H1 (cell line): ENCODE results near the gene ACTL8. TPM values are rescaled to one million over a fixed set of nuclear protein-coding genes. Genes with fewer than 3 reads are reported as not detected.

Experiments used
- CTCF ChIA-PET: fragments of 300-600 bp; sonication (Branson Sonifier 250); formaldehyde crosslinking; loops from one replicate; lab custom pipeline; 2021; ENCODE audit not compliant: partially characterized antibody; lab: Charles Lee
- POLR2A ChIA-PET: fragments of 300-600 bp; sonication (Branson Sonifier 250); formaldehyde crosslinking; loops from one replicate; lab custom pipeline; 2021; ENCODE audit warnings: inconsistent platforms; ENCODE audit not compliant: partially characterized antibody; lab: Charles Lee
- DNase-seq, 2 experiments: peaks; one replicate each; pipeline versions ENCODE4 v3.0.0 to v3.0.0-alpha.2; 2010 to 2022; ENCODE audit warnings: low spot score in 2 of 2, low read depth in 1 of 2, mixed read lengths in 1 of 2
- FAIRE-seq: peaks from 2 replicates; lab custom pipeline; 2011; peaks lifted over from hg19 to GRCh38; lab: Jason Lieb, UNC
- H2AFZ ChIP-seq: 2 replicates; pipeline ENCODE4 v1.8.1; 2012; ENCODE audit warnings: low read length, inconsistent platforms
- H2AK5ac ChIP-seq: 2 replicates; pipeline ENCODE4 v1.6.1; 2013; ENCODE audit warnings: low read depth, low read length
- H2BK120ac ChIP-seq: replicated peaks from 2 replicates; pipeline ENCODE3; 2013; ENCODE audit warnings: low read depth, low read length, inconsistent platforms
- H2BK12ac ChIP-seq: 2 replicates; pipeline ENCODE4 v1.6.1; 2013; ENCODE audit warnings: low read depth, low read length
- H2BK15ac ChIP-seq: 2 replicates; pipeline ENCODE4 v1.6.1; 2013; ENCODE audit warnings: low read length
- H2BK20ac ChIP-seq: 2 replicates; pipeline ENCODE4 v1.6.1; 2013; ENCODE audit warnings: low read length
- H2BK5ac ChIP-seq: 2 replicates; pipeline ENCODE4 v1.6.1; 2013; ENCODE audit warnings: low read depth, low read length
- H3K14ac ChIP-seq: 2 replicates; pipeline ENCODE4 v1.6.1; 2013; ENCODE audit warnings: inconsistent platforms; ENCODE audit not compliant: insufficient read length
- H3K18ac ChIP-seq: 2 replicates; pipeline ENCODE4 v1.6.1; 2013; ENCODE audit warnings: low read length; ENCODE audit errors: extremely low read depth
- H3K23ac ChIP-seq: 2 replicates; pipeline ENCODE4 v1.6.1; 2013; ENCODE audit warnings: inconsistent platforms; ENCODE audit not compliant: insufficient read length
- H3K23me2 ChIP-seq: 2 replicates; pipeline ENCODE4 v1.6.1; 2013; ENCODE audit warnings: low read depth, low read length
- H3K27ac ChIP-seq: 2 replicates; pipeline ENCODE4 v1.6.1; 2011; ENCODE audit warnings: low read depth, low read length, inconsistent platforms
- H3K27me3 ChIP-seq, 4 experiments: replicated peaks in 1 of 4; 1 replicate in 1 of 4; 2 replicates in 3 of 4; pipeline versions ENCODE4 v1.6.1 to v1.8.1; 2011 to 2013; ENCODE audit warnings: low read length in 3 of 4, mild to moderate bottlenecking in 3 of 4, inconsistent platforms in 2 of 4, mixed read lengths in 2 of 4, moderate library complexity in 1 of 4; ENCODE audit not compliant: control insufficient read depth in 3 of 4, insufficient read depth in 3 of 4; ENCODE audit errors: extremely low read depth in 1 of 4
- H3K36me3 ChIP-seq, 4 experiments: 2 replicates each; pipeline versions ENCODE4 v1.6.1 to v1.8.1; 2011 to 2013; ENCODE audit warnings: mild to moderate bottlenecking in 4 of 4, low read length in 3 of 4, moderate library complexity in 2 of 4, control low read depth in 1 of 4, inconsistent platforms in 1 of 4; ENCODE audit not compliant: insufficient read depth in 4 of 4, control insufficient read depth in 2 of 4
- H3K4ac ChIP-seq: replicated peaks from 2 replicates; pipeline ENCODE3; 2013; ENCODE audit warnings: low read length, low read depth, mixed read lengths, inconsistent platforms; ENCODE audit not compliant: insufficient read length
- H3K4me1 ChIP-seq, 4 experiments: replicated peaks in 1 of 4; 1 replicate in 1 of 4; 2 replicates in 3 of 4; pipeline versions ENCODE4 v1.6.1 to v1.8.1; 2011 to 2013; ENCODE audit warnings: low read length in 3 of 4, inconsistent platforms in 2 of 4, mixed read lengths in 1 of 4; ENCODE audit not compliant: insufficient read depth in 4 of 4, control insufficient read depth in 3 of 4
- H3K4me2 ChIP-seq, 2 experiments: 2 replicates each; pipeline versions ENCODE4 v1.6.1 to v1.8.1; 2011 to 2013; ENCODE audit warnings: low read depth in 2 of 2, low read length in 2 of 2, control low read depth in 1 of 2, inconsistent platforms in 1 of 2, mild to moderate bottlenecking in 1 of 2; ENCODE audit not compliant: insufficient read depth in 1 of 2
- H3K4me3 ChIP-seq, 4 experiments: fragments of 200-600, 300-600 bp in 1 of 4; sonication (generic), shearing (Covaris generic), sonication (Bioruptor Twin) in 1 of 4; 2 replicates each; pipeline versions ENCODE4 v1.5.1 to v1.8.1; 2011 to 2016; ENCODE audit warnings: low read length in 4 of 4, low read depth in 3 of 4, control low read depth in 2 of 4, inconsistent platforms in 2 of 4, mild to moderate bottlenecking in 2 of 4, mixed read lengths in 1 of 4, moderate library complexity in 1 of 4; ENCODE audit not compliant: insufficient read depth in 2 of 4; ENCODE audit errors: extremely low read depth in 1 of 4
- H3K56ac ChIP-seq: replicated peaks from 2 replicates; pipeline ENCODE3; 2013; ENCODE audit warnings: low read depth, mild to moderate bottlenecking, mixed read lengths, low read length, inconsistent platforms; ENCODE audit not compliant: insufficient read length
- H3K79me1 ChIP-seq: 2 replicates; pipeline ENCODE4 v1.6.1; 2013; ENCODE audit warnings: low read depth, low read length, control low read depth
- H3K79me2 ChIP-seq, 2 experiments: 2 replicates each; pipeline versions ENCODE4 v1.6.1 to v1.8.1; 2012 to 2013; ENCODE audit warnings: low read length in 2 of 2, mild to moderate bottlenecking in 2 of 2, inconsistent platforms in 1 of 2; ENCODE audit not compliant: insufficient read depth in 2 of 2, control insufficient read depth in 1 of 2
- H3K9ac ChIP-seq, 4 experiments: replicated peaks in 1 of 4; 1 replicate in 1 of 4; 2 replicates in 3 of 4; pipeline versions ENCODE4 v1.6.1 to v1.8.1; 2011 to 2013; ENCODE audit warnings: low read depth in 3 of 4, low read length in 3 of 4, control low read depth in 2 of 4, mild to moderate bottlenecking in 2 of 4, moderate library complexity in 2 of 4, inconsistent platforms in 1 of 4; ENCODE audit errors: extremely low read depth in 1 of 4
- H3K9me3 ChIP-seq, 2 experiments: 2 replicates each; pipeline versions ENCODE4 v1.6.1 to v1.8.1; 2012 to 2013; ENCODE audit warnings: mild to moderate bottlenecking in 2 of 2, moderate library complexity in 2 of 2, control low read depth in 1 of 2, inconsistent platforms in 1 of 2, low read depth in 1 of 2, low read length in 1 of 2, mixed read lengths in 1 of 2; ENCODE audit not compliant: insufficient read depth in 2 of 2
- H4K20me1 ChIP-seq, 2 experiments: replicated peaks in 1 of 2; 2 replicates each; pipeline versions ENCODE3 to v1.8.1; 2011 to 2013; ENCODE audit warnings: inconsistent platforms in 2 of 2, low read length in 2 of 2, mild to moderate bottlenecking in 1 of 2; ENCODE audit not compliant: insufficient read depth in 2 of 2, control insufficient read depth in 1 of 2
- H4K5ac ChIP-seq: 2 replicates; pipeline ENCODE4 v1.6.1; 2013; ENCODE audit warnings: low read length, low read depth, mixed read lengths, inconsistent platforms; ENCODE audit not compliant: insufficient read length
- H4K8ac ChIP-seq: 2 replicates; pipeline ENCODE4 v1.8.0; 2013; ENCODE audit warnings: mild to moderate bottlenecking, moderate library complexity, low read length, inconsistent platforms; ENCODE audit not compliant: insufficient read depth; ENCODE audit errors: extremely low read depth
- H4K91ac ChIP-seq: replicated peaks from 2 replicates; pipeline ENCODE3; 2013; ENCODE audit warnings: low read length, mixed read lengths, inconsistent platforms; ENCODE audit not compliant: insufficient read length
- BACH1 ChIP-seq: IDR thresholded peaks from 2 replicates; pipeline ENCODE4 v1.6.1; 2012; ENCODE audit warnings: low read length, improper control_type of control experiment
- CEBPB ChIP-seq: IDR thresholded peaks from 2 replicates; pipeline ENCODE4 v1.6.1; 2012; ENCODE audit warnings: low read depth, low read length
- CTCF ChIP-seq, 3 experiments: IDR thresholded peaks; 1 replicate in 2 of 3; 2 replicates in 1 of 3; pipeline versions ENCODE4 v1.5.1 to v1.6.1; 2011; ENCODE audit warnings: low read length in 3 of 3, mild to moderate bottlenecking in 3 of 3, inconsistent platforms in 2 of 3, low read depth in 1 of 3, moderate library complexity in 1 of 3; ENCODE audit not compliant: insufficient read depth in 1 of 3; ENCODE audit errors: control extremely low read depth in 1 of 3
- EGR1 ChIP-seq: IDR thresholded peaks from 2 replicates; pipeline ENCODE4 v1.6.1; 2011; ENCODE audit warnings: low read depth, low read length, borderline replicate concordance
- GABPA ChIP-seq: IDR thresholded peaks from 2 replicates; pipeline ENCODE4 v1.6.1; 2011; ENCODE audit warnings: mild to moderate bottlenecking, low read length, moderate library complexity, borderline replicate concordance; ENCODE audit not compliant: insufficient read depth
- RXRA ChIP-seq: IDR thresholded peaks from 2 replicates; pipeline ENCODE4 v1.6.1; 2011; ENCODE audit warnings: low read depth, mild to moderate bottlenecking, low read length, moderate library complexity; ENCODE audit not compliant: insufficient read depth
- SAP30 ChIP-seq: fragments of 300-600 bp; sonication (generic); IDR thresholded peaks from 2 replicates; pipeline ENCODE4 v1.7.1; 2012; ENCODE audit warnings: low read length, moderate library complexity, mild to moderate bottlenecking, inconsistent platforms; ENCODE audit not compliant: insufficient read depth, insufficient replicate concordance
- TAF1 ChIP-seq: IDR thresholded peaks from 2 replicates; pipeline ENCODE4 v1.6.1; 2011; ENCODE audit warnings: mild to moderate bottlenecking, low read depth, low read length
- WGBS, 2 experiments: shearing (Covaris generic) in 1 of 2; methylation state at CpG; one replicate each; pipeline versions ENCODE4 v1.1.6 to v1.1.7; 2013 to 2015; ENCODE audit warnings: low lambda C conversion rate in 2 of 2, mixed read lengths in 2 of 2, inconsistent platforms in 1 of 2, low coverage in 1 of 2, missing lambda C conversion rate in 1 of 2; ENCODE audit not compliant: insufficient replicate concordance in 2 of 2, insufficient coverage in 1 of 2, insufficient read length in 1 of 2; ENCODE audit errors: extremely low coverage in 1 of 2, missing lambda C conversion rate in 1 of 2; 5-methylcytosine and 5-hydroxymethylcytosine counted together
- polyA plus RNA-seq, 7 experiments: library from polyadenylated mRNA; depleted of rRNA in 3 of 7; stranded (reverse) in 5 of 7; unstranded in 2 of 7; fragments of >200 nt in 5 of 7; fragments of 200-250 nt in 2 of 7; gene quantifications; 1 replicate in 5 of 7; 2 replicates in 1 of 7; 4 replicates in 1 of 7; pipeline versions ENCODE4 v1.2.1 to v1.2.3, GENCODE V29; 2011 to 2013; ENCODE audit warnings: missing spikeins in 2 of 7, mixed read lengths in 2 of 7
- total RNA-seq: library from RNA; stranded (reverse); fragmentation: NEBNext Ultra II Directional; extraction: Animal tissue kit (Norgen Biotek cat#: 25700); gene quantifications from 2 replicates; pipeline ENCODE4 v1.2.1, GENCODE V29; 2021

The ACTL8 gene
- total and polyA plus RNA-seq, 2 of the 8 experiments (the other 6 are each of a cell fraction or from before 2014, with no cell fraction given): 0.33 to 0.47 TPM

- H3K4ac ChIP-seq: no peak overlapping the region
- no peak overlapping the region for H2AK5ac ChIP-seq
- ChIA-PET POLR2A (no interaction called here), CTCF (interaction anchor here (0.7 to 3.1 kb wide), 9 partner anchors 8 to 528 kb away, joined by 3 to 16 read pairs (median 4); no protein-coding TSS in a partner anchor)
- H3K23me2 ChIP-seq: no peaks in the 10 kb centered on the region
- H3K79me1 ChIP-seq: no peaks in the 10 kb centered on the region
- H4K91ac ChIP-seq: no peak overlapping the region
- H2BK12ac ChIP-seq: no peak overlapping the region
- no peak overlapping the region for H3K27ac ChIP-seq
- no peaks in the 10 kb centered on the region for H3K79me2 ChIP-seq
- H3K23ac ChIP-seq: no peak overlapping the region
- H4K20me1 ChIP-seq: peaks cover 0 to 3% of the 10 kb centered on the region in 2 experiments
- no peak overlapping the region for H4K8ac ChIP-seq
- 86% methylated on average over 15 of the region's 15 CpGs; no CpG with 5 or more reads in 1 of the 2 experiments for WGBS, 2 experiments
- no peak overlapping the region for H3K4me2 ChIP-seq
- no peak overlapping the region for H3K56ac ChIP-seq
- no peak overlapping the region for H2BK20ac ChIP-seq
- H2BK15ac ChIP-seq: no peak overlapping the region
- no peaks in the 10 kb centered on the region for H3K9me3 ChIP-seq
- H3K4me3 ChIP-seq: no peak overlapping the region
- H3K36me3 ChIP-seq: no peaks in the 10 kb centered on the region
- H4K5ac ChIP-seq: no peak overlapping the region
- 0 out of 7 replicates have a peak, but pooled peaks cover 0 to 1% (median 0%) of the 10 kb centered on the region in 4 experiments for H3K27me3 ChIP-seq
- no peak for DNase-seq
- no peaks in the 10 kb centered on the region for H3K4me1 ChIP-seq
- H3K18ac ChIP-seq: no peak overlapping the region
- no peak for TF ChIP-seq BACH1
- TF ChIP-seq EGR1: no peak
- TF ChIP-seq GABPA: no peak
- no peak for TF ChIP-seq SAP30
- no peak for TF ChIP-seq CEBPB
- TF ChIP-seq TAF1: no peak
- no peak for TF ChIP-seq CTCF (IDR thresholded peaks at IDR 0.05; ENCODE audit: control extremely low read depth in 1 of 3, insufficient read depth in 1 of 3, low read depth in 1 of 3, low read length in 3 of 3)
- no peak for TF ChIP-seq RXRA
- TF ChIP-seq, all 59 proteins: peak for 0
- Histone ChIP-seq H2BK120ac (no peak overlapping the region), H2AFZ (no peak overlapping the region), H2BK5ac (no peak overlapping the region), H3K14ac (no peak overlapping the region), H3K9ac (no peak overlapping the region)
- FAIRE-seq: no peak
Observed at GRCh38 chr1:17833661-17834501, 78.7 kb downstream of the ACTL8 start.
